IPS-NIHi11 (cell line): ENCODE measurements around the gene CX3CR1.
A peak's percentile ranks its signal among the peaks of the same experiment; 100 is the strongest.
"Not testable (repeated sequence)": the region's sequence is repeated elsewhere in the genome, so short reads cannot be mapped to it uniquely, and the experiment has no call there.

ENCODE experiments used
- DNase-seq: peaks from one replicate; pipeline ENCODE4 v3.0.0; 2012; ENCODE audit warnings: mixed read lengths, low spot score

CX3CR1 gene

DNA sequence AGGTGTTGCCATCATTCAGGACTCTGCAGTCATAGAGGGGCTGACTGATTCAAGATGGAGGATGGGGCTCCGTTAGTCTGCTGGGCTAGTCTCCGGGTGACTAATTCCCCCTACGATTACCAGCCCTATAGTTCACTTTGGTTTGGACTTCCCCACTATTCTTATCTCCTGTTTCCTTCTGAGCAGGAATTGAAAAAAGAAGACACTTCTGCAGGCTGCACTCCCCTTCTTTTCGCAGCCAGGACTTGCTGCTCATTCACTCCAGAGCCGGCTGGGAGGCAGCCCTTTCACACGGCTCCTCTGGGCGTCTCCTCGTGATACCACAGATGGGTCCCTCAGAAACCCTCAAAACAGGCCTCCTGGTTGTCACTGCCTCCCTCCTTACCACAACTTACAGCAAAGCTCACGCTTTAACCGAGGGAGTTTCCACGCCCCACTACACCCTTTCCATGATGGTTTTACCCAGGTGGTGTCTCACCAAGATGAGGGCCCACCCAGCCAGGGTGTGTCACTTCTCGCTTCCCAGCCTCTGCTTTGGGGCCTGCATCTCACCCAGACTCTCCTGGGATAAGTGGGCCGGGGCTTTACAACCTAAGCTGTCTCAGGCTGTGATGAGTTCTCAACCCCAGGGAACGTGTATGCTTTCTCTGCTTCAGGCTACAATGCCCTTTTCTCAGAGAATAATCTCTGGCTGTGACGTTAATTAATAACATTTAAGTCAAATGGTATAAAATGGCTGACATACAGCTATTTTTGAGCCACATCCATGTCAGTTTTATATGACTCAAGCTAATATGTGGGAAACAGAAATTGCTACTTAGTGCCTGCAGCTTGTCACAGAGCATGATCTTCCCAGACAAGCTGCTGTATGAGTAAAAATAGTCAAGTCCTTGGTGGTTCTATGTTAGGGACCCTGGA lies 11.9 kb downstream of the CX3CR1 start:
- no peak for DNase-seq

DNA sequence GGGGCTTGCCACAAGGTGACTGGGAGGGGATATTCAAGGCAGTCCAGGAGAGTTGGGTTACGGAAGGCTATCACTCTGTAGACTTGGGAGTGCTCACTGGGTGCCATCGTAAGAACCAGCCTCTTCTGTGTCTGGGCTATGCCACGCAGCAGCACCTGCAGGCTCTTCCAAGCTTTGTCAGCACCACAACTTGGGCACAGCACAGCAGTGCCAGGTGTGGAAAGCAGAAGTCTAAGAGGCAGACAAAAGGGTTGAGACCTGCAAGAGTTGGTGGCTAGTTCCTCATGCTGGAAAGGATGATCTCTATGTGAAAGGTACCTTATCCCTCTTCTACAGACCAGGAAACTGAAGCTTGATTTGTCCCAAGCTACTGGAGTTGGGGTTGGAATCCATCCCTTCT lies 15.8 kb downstream of the CX3CR1 start:
- no peak for DNase-seq

GRCh38 chr3:39263576-39263975 lies 16.3 kb downstream of the CX3CR1 start:
- DNase-seq = no peak

DNA sequence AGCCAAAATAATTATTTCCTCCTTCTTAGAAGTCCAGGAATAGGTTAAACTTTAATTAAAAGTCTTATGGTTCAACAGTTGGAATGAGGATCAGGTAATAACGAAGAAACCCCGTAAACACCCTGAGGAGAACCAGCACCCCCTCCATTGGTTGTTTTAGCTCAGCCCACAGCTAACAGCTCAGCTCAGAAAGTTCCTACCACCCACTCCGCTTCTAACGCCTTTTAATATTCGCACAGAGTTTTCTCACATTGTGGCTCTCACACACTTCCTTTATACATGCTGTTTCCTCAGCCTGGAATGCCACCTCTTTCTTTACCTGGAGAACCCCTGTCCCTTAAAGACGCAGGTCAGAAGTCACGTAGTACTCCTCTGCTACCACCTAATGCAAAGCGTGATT lies 17.0 kb downstream of the CX3CR1 start:
- DNase-seq = no peak

DNA sequence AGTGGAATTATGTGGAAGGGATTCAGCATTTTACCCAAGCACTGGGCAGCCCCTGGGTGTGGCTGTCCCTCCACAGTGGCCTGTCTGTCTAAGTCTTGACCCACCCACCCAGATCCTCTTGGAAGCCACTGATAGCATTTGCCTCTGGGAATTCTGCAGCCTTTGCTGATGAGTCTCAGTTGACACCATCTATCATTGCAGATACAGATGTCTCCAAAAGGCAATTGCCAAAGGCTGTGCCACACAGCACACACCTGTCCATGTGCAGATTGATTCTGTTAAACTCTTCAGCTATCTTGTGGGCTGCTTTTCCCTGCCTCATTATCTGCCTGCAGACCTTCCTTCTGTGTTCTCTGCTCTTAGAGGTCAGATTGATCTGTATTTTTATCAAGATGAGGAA lies 18.1 kb downstream of the CX3CR1 start:
- DNase-seq = no peak

DNA sequence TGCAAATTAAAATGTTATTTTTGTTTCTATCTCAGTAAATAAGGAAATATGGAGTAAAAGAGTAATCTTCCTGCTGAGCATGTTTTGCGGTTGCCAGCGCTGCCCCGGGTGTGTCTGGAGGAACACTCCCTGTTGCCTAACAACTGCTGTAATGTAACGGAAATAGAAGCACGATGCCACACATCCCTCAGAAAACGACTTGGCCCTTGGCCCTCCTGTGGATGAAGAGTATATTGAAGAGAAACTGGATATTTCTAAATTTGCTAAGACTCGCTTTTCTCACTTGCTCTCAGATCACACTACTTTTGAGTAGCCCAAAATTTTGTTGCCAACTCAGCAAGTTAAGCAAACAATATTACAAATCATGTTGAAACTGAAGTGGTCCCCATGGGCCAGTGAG lies 18.9 kb downstream of the CX3CR1 start:
- peak; percentile 40 for DNase-seq

- no peak for DNase-seq
Measured at GRCh38 chr3:39260318-39260717, 19.5 kb downstream of the CX3CR1 start.

- no peak for DNase-seq
Measured at GRCh38 chr3:39255503-39256325, 24.1 kb downstream of the CX3CR1 start.

DNA sequence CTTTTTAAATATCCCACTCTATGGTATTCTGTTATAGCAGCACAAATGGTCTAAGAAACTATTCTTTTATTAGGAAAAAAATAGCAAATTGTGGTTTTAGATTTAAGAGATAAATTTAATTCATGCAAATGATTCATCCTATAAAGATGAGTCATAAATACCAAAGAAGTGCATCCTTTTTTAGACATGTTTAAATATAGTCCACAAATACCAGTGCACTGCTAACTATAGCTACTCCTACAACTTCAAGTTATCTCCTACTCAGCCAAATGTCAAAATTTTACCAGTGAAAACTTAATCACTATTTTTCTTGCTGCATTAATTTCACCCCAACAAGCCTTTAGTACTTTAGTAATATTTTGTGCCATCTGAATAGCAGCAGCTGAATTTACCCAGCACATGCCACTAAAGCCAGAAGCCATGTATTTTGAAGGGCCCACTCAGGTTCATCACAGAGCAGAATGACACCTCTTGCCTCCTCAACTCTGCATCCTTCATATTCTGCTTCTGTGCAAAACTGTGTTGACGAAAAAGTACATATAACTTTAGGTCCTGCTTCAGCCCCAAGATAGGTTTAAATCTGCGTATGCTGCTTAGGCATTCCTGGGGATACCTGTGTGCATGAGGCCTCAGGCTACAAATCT lies 24.9 kb downstream of the CX3CR1 start:
- no peak for DNase-seq

DNA sequence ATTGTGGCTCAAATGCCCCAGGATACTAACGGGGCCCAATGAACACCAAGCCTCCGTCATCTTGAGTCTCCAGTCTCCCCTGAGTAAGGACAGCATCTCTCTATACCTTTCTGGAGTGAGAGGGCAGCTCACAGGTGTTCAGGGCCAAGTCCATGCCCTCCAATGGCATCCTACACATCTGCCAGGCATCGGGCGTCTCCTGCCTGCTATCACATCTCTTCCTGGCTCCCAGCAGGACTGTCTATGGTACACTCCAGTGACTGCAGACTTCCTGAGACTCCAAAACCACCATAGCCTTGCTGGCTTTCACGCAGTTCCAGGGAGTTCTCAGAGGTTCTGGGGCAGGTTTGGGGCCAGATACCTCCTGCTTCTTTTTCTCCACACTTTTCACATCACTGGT lies 28.3 kb downstream of the CX3CR1 start:
- DNase-seq = no peak

- DNase-seq = no peak
Measured at GRCh38 chr3:39250116-39250747, 29.6 kb downstream of the CX3CR1 start.

GRCh38 chr3:39249453-39250115 lies 30.3 kb downstream of the CX3CR1 start:
- no peak for DNase-seq

DNA sequence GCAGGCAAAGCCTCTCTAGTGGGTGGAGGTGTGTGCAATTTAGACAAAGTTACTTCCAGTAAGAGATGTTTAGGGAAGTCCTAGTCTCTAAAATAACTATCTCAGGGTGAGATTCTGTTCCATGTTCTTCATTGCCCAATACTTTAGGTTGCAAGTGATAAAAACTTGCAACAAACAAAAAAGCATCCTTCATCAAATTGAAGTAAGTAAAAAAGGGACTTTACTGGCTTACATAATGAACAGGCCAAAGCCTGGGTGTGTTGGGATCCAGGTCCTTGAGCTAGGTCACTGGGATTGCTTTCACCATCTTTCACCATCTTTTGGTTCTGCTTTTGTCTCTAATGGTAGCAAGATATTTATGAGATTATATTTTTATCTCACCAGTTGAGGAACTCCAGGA lies 38.3 kb downstream of the CX3CR1 start:
- DNase-seq = no peak

- no peak for DNase-seq
Measured at GRCh38 chr3:39237027-39237426, 42.8 kb downstream of the CX3CR1 start.

GRCh38 chr3:39234651-39235050 lies 45.2 kb downstream of the CX3CR1 start:
- DNase-seq = no peak

- no peak for DNase-seq
Measured at GRCh38 chr3:39232859-39233258, 47.0 kb downstream of the CX3CR1 start.

DNA sequence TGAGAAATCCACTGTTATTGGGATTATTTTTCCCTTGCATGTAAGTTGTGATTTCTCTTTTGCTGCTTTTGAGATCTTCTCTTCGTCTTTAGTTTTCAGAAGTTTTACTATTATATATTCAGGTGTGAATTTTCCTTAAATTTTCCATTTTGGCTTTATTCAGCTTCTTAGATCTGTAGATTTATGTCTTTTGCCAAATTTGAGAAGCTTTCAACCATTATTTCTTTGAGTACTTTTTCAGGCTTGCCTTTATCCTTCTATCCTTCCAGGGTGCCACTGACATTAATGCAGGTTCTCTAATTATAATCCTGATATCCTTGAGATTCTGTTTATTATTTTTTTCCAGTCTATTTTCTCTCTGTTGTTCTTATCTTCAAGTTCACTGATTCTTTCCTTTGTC lies 49.4 kb downstream of the CX3CR1 start:
- no peak for DNase-seq

DNA sequence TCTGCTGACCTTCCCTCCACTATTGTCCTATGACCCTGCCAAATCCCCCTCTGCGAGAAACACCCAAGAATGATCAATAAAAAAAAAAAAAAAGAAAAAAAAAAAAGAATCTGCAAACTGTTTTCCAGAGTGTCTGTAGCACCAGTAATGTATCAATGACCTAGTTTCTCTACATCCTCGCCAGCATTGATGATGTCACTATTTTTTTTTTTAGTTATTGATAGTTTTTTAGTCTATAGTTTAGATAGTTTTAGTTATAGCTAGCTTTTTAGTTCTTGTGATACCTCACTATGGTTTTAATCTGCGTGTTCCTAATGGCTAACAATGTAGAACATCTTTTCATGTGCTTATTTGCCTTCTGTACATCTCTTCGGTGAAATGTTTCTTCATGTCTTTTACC lies 51.3 kb downstream of the CX3CR1 start:
- no peak for DNase-seq

DNA sequence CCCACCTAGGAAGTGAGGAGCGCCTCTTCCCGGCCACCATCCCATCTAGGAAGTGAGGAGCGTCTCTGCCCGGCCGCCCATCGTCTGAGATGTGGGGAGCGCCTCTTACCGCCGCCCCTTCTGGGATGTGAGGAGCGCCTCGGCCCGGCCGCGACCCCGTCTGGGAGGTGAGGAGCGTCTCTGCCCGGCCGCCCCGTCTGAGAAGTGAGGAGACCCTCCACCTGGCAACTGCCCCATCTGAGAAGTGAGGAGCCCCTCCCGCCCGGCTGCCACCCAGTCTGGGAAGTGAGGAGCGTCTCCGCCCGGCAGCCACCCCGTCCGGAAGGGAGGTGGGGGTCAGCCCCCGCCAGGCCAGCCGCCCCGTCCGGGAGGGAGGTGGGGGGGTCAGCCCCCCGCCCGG lies 52.2 kb downstream of the CX3CR1 start:
- not testable (repeated sequence) for DNase-seq

DNA sequence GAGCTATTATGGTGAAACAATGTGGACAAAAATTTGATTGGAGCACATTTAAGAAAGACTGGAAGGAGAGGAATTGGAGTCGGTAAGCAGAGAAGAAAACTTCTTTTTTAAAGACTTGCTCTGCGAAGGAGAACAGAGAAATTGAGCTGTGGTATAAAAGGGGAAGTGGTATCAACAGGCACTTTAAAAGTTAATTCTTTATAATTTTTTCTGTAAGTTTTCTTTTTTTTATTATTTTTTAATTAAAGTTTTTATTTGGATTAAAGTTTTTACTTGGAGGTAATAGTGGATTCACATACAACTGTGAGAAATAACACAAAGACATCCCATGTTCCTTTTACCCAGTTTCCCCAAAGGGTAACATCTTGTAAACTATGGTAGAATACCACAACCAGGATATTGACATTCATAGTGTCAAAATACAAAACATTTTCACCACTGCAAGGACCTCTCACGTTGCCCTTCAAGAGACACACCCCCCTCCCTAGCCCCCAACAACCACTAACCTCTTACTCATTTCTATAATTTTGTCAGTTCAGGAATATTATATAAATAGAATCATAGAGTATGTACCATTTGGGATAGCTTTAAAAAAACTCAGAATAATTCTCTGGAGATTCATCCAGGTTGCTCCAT lies 53.6 kb downstream of the CX3CR1 start:
- no peak for DNase-seq

GRCh38 chr3:39224288-39224687 lies 55.5 kb downstream of the CX3CR1 start:
- no peak for DNase-seq
